GM19463 (cell line): ENCODE results near the gene TFAP2E.

Experiments used
- ATAC-seq: cut with Tn5 transposase; IDR thresholded peaks from one replicate; pipeline ENCODE4 v1.9.1; 2021; ENCODE audit warnings: mild to moderate bottlenecking, moderate library complexity; ENCODE audit not compliant: unreplicated experiment

Gene TFAP2E

DNA sequence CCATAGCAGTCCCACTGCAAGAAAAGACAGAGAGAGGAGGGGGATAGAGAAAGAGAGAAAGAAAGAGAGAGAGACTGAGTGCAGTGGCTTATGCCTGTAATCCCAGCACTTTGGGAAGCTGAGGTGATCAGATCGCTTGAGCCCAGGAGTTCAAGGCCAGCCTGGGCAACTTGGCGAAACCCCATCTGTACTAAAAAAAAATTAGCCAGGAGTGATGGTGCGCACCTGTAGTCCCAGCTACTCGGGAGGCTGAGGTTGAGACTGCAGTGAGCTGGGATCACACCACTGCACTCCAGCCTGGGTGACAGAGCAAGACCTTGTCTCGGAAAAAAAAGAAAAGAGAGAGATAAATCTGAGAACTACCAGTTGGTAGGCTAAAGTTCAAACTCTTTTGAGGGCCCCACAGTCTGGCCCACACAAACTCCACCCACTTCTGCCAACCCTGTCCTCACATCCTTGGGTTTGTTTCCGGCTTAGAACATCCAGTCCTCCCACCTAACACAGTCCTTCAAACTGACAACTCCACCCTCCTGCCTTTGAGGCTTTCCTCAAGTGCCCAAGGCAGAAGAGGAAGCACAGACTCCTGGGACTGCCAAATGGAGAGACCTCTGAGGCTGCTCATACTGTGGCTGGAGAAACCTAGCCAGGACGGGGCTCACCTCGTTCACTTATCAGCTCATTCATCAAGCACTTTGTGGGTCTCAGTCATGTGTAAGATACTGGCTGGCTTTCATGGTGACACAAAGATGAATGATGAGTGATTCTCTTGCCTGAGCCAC is 20.1 kb downstream of the TFAP2E start:
- ATAC-seq: no peak

DNA sequence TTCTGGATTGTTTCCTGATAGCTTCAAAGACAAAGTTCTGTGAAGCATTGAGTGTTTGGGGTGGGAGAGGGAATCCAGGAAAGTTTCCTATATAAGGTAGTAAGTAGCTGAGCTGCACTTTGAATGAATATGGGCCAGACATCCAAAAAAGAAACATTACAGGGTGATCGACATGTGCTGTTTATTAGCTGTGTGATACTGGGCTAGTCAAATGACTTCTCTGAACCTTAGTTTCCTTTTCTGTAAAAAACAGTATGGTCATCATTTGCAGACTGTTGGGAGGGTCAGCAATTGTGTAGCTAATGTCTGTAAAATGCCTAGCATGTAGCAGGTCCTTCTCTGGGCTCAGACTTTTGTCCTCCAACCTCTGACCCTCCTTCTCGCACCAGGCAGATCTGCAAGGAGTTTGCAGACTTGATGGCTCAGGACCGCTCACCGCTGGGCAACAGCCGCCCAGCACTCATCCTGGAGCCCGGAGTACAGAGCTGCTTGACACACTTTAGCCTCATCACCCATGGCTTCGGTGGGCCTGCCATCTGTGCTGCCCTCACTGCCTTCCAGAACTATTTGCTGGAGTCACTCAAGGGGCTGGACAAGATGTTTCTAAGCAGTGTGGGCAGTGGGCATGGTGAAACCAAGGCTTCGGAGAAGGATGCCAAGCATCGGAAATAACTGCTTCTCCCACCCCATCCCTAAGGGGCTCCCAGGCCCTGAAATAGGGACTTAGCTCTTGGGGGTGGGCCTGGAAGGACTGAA is 21.1 kb downstream of the TFAP2E start:
- no peak for ATAC-seq

DNA sequence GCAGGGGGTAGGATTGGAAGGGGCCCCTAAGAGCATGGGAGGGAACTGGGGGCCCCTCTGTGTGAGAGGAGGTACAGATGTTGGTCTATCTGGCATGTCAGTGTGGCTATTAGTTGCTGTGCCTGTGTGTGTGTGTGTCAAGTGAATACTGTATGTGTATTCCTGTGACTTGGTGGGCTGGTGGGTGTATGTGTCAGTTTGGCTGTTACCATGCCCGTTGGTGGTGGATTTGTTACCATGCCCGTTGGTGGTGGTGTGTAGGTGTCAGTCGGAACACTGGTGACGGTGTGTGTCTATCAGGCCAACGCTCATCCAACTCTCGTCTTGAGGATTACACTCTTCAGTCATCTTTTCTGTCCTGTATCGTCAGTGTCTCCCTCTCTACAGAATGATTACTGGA is 22.6 kb downstream of the TFAP2E start:
- no peak for ATAC-seq

DNA sequence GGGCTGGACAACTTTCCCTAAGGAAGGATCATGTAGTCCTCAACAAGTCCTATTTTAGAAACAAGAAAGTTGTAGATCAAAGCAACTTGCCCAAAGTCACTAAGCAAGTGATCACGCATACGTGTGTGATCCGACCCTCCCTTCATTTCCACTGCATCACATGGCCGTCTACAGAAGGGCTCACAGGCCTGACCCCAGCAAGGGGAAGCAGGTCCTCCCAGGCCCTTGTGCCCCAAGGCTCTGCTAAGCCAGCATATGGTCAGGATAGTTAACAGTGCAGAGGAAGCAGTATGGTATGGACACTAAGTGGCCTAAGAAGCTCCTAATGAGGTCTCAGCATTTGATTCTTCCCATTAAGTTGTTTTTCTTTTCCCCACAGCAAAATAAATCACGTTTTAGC is 24.8 kb downstream of the TFAP2E start:
- no peak for ATAC-seq

DNA sequence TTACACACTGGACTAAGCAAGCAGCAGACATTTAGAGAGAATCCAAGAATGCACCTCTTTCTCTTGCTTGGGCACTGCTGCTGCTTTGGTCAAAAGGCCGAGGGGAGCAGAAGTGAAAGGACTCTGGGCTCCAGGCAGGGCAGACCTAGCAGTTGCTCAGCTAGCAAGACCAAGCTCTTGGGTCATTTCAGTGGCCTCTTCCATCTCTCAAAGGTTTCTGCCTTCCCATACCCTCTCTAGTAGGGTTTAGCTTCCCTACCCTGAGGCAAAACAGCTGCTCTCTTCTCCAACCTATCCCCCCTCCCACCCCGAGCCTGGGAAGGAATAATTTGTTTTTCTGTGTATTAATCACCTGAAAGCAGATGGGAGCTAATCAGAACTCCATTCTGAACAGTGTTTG is 25.8 kb downstream of the TFAP2E start:
- ATAC-seq: no peak

DNA sequence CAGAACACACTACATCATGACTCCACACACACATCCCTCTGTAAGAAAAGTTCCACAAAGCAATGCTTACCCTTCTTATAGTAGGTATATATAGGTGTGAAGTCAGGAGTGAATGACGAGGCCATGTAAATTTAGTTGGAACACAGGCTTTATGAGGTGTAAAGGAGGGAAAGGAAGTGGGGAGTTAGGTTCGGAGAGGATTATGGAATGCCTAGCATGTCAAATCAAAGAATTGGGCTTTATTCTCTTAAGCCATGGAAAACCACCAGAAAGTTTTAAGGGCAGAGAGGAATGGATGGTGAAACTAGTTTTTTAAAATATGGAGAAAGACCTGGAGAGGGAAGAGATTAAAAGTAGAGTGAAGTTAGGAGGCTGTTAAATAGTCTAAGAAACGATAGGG is 26.3 kb downstream of the TFAP2E start:
- ATAC-seq: no peak

DNA sequence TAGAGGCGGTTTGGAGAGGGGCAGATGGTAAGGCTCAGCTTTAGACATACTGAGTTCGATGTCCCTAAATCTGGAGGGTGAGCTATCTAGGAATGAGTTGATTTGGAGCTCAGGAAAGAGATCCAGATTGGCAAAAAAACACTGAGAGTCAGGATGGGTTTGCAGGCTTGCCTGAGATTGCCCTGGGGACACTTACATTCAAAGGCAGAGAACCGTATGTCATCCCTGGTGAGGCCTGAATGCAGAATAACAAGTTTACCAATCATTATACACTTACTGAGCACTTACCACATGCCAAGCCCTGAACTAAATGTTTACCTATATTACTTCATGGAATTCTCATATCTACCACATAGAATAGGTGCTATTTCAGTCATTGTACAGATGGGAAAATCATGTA is 27.5 kb downstream of the TFAP2E start:
- ATAC-seq: no peak

DNA sequence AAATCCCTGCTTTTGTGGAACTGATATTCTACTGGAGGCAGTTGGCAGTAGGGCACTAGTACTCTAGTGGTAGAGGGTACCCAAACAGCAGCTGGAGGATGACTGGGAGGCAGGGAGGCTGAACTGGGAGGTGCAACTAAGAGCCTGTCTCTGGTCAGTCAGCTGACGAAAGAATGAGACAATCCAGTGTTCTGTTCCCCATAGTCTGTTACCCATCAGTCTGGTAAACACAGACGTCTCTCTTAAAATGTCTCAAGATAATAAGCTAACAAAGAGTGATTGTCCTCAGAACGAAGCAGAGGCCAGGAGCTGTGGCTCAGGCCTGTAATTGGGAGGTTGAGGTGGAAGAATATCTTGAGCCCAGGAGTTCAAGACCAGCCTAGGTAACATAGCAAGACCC is 30.4 kb downstream of the TFAP2E start:
- ATAC-seq: no peak

DNA sequence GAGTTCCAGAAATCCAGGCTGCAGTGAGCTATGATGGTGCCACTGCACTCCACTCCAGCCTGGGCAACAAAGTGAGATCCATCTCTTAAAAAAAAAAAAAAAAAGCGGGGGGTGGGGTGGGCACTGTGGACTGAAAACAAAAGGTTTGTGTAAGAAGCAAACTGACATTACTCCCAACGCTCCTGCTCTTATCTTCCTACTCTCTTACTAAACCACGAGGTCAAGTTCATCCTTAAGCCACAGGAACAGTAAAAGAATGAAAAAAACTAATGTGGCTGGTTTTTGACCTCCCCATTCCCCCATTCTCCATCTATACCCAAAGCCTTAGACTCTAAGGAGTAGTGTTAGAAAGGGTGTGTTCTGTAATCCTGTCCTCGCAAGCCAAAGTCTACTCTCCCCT is 30.8 kb downstream of the TFAP2E start:
- ATAC-seq: no peak

DNA sequence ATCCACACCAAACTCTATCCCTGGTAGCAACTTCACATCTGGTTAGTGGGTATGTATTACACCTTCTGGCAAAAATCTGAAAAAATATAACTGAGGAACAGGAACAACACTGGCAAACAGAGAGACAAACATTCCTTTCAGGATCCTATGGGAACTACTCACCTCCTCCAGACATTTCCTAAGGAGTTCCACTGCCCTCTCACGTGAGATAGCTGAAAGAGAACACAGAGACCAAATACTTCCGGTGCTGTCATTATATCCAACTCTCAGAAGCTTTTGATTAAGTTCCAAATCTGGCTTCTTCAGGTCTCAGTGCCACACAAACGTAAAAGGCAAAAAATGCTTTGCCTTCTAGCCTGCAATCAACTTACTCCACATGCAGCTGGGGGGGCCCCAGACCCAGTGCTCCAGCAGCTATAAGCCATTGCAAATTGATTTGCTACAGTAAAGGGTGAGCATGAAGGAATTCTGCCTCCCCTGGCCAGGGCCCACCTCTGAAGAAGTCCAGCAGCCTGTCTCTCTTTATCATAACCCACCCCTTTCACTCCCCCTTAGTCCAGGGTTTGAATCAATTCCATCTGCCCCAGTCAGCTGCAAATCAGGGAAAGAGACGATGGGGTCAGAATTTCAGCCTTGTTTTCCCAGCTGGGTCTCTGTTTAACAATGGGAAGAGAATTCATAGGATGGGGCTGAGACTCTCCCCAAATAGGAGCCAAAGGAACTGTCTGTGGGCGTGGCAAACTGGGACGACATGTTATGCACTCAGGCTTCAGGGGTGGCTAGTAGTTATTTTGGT is 32.2 kb downstream of the TFAP2E start:
- no peak for ATAC-seq

DNA sequence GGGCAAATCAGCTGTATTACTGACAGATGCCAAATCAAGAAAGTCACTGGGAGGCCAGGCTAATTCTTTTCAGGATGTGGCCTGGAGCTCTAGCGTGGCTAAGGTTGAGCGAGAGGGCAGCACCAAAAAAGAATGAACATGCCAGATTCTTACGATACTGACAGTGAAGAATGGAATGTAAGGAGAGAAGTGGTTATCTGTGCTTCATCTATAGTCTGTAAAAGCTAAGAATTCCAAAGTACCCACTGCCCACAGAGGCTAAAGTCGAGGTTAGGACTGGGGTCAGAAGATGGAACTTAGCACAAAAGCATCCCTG is 32.7 kb downstream of the TFAP2E start:
- ATAC-seq: no peak

DNA sequence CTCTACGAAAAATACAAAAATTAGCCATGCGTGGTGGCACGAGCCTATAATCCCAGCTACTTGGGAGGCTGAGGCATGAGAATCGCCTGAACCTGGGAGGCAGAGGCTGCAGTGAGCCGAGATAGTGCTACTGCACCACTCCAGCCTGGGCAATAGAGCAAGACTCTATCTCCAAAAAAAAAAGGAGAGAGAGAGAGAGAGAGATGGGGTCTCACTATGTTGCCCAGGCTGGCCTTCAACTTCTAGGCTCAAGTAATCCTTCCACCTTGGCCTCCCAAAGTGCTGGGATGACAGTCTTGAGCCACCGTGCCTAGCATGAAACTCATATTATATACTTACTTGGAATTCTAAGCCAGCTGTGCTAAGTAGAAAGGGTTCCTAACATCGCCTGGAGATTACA is 38.5 kb downstream of the TFAP2E start:
- ATAC-seq: no peak

DNA sequence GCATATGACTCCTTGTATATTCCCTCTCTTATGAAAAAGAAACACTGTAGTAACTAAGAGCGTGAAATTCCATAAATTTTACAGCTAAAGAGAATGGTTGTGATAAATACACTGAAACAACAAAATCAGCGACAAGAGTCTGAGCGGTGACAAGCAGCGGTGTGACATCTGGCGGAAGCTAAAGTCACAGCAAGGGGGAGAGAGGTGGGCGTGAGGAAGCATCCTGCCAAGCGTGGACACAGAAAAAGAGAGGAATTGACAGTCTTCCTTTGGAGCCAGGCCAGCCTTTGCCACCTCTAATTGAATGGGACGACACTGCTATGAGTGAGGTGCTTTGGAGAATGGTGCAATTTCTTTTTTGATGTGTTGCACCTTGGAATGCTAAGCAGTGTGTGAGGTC is 42.3 kb downstream of the TFAP2E start:
- ATAC-seq: no peak

DNA sequence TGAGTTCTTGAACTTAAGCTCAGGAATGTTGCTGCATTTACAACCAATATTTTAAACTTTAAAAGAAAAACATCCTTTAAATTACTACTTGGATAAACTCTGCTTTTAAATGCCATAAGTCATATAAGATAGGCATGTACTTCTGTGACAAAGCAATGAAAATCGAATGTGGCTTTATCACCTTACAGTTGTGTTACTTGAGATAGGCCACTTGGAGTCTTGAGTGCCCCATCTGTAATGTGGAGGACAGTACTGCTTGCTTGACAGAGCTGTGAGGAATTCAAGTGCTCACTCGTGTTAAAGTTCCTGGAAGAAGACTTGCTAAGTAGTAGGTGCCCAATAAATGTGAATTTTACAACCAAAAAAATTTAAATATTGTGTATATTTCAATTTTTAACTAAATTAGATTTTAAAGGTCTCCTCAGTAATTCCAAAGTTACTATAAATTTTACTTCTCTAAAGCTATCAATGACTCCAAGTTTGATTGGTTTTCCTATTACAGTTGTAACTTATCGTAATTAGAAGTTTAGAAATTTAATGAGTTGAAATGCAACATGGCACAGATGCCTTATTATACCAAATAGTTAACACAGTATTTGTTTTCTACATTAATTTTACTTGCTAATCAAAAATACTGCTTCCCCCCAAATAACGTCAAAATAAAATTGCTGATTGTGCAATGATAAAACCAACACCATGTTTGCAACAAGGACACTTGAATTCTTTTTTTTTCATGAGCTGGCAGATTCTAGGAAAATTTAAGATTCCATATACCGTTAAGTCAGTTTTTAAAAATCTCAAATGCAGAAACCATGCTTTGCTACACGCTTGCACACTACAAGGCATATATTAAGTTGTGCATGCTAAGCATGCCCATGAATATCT is 46.4 kb downstream of the TFAP2E start:
- no peak for ATAC-seq

DNA sequence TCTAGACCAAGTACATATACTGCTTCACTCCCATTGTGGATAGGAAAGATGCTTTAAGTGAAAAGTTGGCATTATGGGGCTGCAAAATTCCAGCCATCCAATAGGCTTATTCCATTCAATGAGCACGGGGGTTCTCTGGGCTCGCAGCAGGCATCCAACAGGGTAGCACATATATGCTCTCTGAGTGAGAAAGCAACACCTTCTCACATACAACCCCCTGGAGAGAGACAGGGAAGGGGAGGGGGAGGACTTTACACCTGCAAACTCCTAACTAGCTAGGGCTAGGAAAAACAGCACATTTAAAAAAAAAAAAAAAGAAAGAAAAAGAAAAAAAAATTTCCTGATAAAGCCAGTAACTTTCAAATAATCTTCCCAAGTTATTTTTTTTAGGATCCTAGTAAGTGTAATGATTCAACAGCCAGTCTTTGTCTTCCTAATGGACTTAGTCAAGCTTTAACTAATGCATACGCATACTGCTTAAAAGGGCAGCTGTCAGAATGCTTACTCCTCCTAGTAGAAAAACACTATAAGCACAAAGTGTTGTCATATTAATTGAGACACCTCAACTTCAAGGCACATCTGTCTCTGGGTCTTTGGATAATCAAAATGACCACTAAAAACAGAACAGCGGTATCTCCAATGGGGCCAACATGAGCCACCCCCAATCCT is 49.5 kb downstream of the TFAP2E start:
- no peak for ATAC-seq

DNA sequence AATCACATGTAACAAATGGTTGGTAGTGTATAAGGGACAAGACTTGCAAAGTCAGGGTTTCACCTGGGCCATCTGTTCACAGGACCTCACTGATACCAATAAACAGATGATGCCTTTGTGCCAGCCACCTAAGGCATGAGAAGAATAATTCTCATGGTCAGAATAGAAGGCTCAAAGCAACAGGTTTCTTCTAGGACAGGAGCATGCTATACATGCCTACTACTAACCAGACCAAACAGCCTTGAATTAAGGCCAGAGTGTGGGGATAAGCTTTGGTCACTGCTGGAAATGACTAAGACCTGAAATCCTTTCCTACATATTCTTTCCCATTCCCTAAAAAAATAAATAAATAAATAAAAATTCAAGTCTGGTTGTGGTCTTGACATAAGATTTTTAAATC is 50.7 kb downstream of the TFAP2E start:
- no peak for ATAC-seq

DNA sequence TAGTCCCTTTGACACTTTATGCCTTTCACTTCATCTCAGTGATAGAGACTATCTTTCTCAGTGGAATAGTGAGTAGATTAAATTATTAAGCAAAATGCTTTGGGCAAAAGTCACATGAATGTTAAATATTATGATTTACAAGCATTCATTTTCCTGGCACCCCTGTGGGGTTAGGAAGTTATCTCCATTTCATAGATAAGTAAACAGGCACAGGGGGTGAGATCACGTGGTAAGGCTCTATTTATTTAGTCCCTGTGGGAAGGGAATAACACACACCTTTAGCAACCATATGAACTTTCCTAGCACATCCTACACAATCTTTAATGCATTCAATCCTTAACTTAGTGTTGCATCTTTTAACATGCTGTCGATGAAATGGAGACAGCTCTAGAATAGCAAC is 55.9 kb downstream of the TFAP2E start:
- no peak for ATAC-seq

DNA sequence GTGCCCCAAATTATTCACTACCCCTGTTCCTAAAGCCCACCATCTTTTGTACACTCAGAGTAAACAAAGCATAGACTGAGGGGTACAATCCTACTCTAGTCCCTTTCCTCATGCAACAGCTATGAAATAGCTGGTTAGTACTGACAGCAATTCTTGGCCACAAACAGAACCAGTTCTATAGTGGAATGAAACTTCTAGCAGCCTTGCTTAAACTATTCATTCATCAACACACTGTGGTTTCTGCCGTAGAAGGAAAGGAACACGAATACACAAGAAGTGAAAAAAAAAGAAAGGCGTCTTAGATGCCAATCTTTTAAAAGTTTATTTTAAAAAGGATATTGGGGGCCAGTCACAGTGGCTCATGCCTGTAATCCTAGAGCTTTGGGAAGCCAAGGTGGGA is 58.3 kb downstream of the TFAP2E start:
- ATAC-seq: no peak

DNA sequence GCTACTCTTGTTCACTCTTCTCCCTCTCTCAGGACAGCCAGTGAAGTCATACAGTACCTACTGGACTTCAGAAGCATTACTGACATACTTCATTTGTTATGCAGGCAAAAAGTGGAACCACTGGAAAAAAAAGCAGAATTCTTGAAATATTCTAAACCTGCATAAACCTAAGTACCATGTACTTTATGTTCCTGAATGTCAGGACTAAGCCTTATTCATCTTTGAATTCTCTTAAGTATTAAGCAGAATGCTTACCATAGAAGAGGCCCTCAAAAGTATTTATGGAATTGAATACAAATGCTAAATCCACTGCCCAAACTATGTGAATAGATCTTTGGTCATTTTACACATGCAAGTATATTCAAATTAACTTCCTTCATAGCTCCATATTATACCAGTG is 60.4 kb downstream of the TFAP2E start:
- ATAC-seq: no peak

DNA sequence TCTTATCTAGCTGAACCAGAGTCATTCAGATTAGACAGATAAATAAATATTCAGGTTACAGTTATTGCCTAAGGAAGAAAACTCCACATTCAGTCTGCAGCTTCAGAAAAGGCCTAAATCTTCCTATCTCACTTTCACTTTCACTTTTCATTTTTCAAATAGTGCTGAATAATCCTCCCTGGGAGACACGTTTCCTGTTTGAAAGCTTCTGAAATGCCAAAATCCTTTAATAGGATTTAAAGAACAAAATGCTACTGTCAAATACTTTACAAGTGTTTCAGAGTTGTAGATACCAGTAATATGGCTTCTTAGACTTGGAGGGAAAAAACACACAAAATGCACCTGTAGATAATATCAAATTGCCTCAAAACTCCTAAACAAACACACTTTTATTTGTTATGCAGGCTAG is 64.3 kb downstream of the TFAP2E start:
- ATAC-seq: no peak
